Aorta (tissue), 5 donors: Measurements from ENCODE around the gene RITA1. TPM values are rescaled to one million over a fixed set of nuclear protein-coding genes. Genes with fewer than 3 reads are reported as not detected.
A peak's percentile ranks its signal among the peaks of the same experiment; 100 is the strongest.

Experiments
- ATAC-seq: fragments of 200-7000 bp; cut with Tn5 transposase; one replicate; pipeline ENCODE4 v1.9.1; 2022; ENCODE audit warnings: moderate library complexity; ENCODE audit not compliant: low FRiP score
- DNase-seq, 2 donors: peaks; one replicate each; pipeline ENCODE4 v3.0.0-alpha.2; 2020
- H3K27ac ChIP-seq, 2 donors: one replicate each; pipeline ENCODE4 v1.5.1; 2013; ENCODE audit warnings: low read length in 2 of 2, mild to moderate bottlenecking in 2 of 2, moderate library complexity in 2 of 2, control low read depth in 1 of 2, inconsistent platforms in 1 of 2, low read depth in 1 of 2
- H3K27me3 ChIP-seq, 2 donors: one replicate each; pipeline ENCODE4 v1.6.1; 2013; ENCODE audit warnings: control low read depth in 1 of 2, low read length in 1 of 2, mild to moderate bottlenecking in 1 of 2, moderate library complexity in 1 of 2; ENCODE audit not compliant: insufficient read depth in 2 of 2, control insufficient read depth in 1 of 2
- H3K36me3 ChIP-seq, 2 donors: one replicate each; pipeline ENCODE4 v1.6.1; 2013; ENCODE audit warnings: control low read depth in 1 of 2, low read length in 1 of 2, mild to moderate bottlenecking in 1 of 2; ENCODE audit not compliant: insufficient read depth in 2 of 2, control insufficient read depth in 1 of 2
- H3K4me1 ChIP-seq, 2 donors: one replicate each; pipeline ENCODE4 v1.6.1; 2013; ENCODE audit warnings: low read length in 2 of 2, control low read depth in 1 of 2, mild to moderate bottlenecking in 1 of 2, moderate library complexity in 1 of 2; ENCODE audit not compliant: insufficient read depth in 2 of 2, control insufficient read depth in 1 of 2
- H3K4me3 ChIP-seq, 2 donors: one replicate each; pipeline ENCODE4 v1.5.1; 2013; ENCODE audit warnings: low read length in 2 of 2, control low read depth in 1 of 2, mild to moderate bottlenecking in 1 of 2
- H3K9me3 ChIP-seq: one replicate; pipeline ENCODE4 v1.6.1; 2013; ENCODE audit warnings: mild to moderate bottlenecking, low read length; ENCODE audit not compliant: control insufficient read depth
- WGBS, 2 donors: extraction: QIAGEN DNeasy Blood & Tissue Kit; methylation state at CpG; one replicate each; pipeline ENCODE4 v1.1.7; 2013; 5-methylcytosine and 5-hydroxymethylcytosine counted together
- intact Hi-C, 2 donors: fragments of 100-400 bp; cut with DNase I; formaldehyde crosslinking; loops; one replicate each; pipeline versions ENCODE4 v1.14.2 to v1.15.0; 2022
- polyA plus RNA-seq, 2 donors: library from polyadenylated mRNA; stranded (reverse); fragments of 200-250 nt; gene quantifications; one replicate each; pipeline ENCODE4 v1.2.3, GENCODE V29; 2013
- total RNA-seq, 2 donors: library from RNA; stranded (reverse); fragmentation: NEBNext Ultra II Directional; extraction: Animal tissue kit (Norgen Biotek cat#: 25700); gene quantifications; one replicate each; pipeline ENCODE4 v1.2.1, GENCODE V29; 2021
- donor health status: healthy with polysubstance abuse.
- donor health status: Bipolar disorder and iron deficiency.
- donor health status: DM: no; HTN: no; CAD: no.
- donor health status: DM: no; HTN: no; CAD: no.
- donor health status: DM: yes; HTN: yes; CAD: no.

The RITA1 gene
- total and polyA plus RNA-seq, 4 donors: 6.1 to 11.5 (median 10.4) TPM

DNA sequence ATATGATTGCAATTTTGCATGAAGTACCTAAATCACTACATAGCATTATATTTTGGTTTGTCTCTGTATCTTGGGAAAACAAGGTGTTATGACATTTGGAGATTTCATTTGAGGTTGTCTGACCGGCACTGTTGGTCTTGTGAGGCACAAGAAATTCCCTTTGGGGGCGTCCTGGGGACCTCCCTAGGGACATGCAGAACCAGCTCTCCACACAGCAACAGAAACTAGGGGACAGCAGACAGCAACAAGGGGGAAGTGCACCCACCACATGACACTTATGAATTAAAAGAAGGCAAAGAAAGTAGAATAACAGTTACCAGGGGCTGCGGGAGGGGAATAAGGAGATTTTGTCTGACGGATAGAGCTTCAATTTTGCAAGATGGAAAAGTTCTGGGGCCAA lies 14.6 kb upstream of the RITA1 start:
- 94% methylated on average over 4 of the region's 4 CpGs for WGBS, 2 donors
- Histone ChIP-seq H3K9me3 (no peaks in the 10 kb centered on the region), H3K27ac (no peak overlapping the region), H3K4me3 (no peak overlapping the region), H3K4me1 (no peaks in the 10 kb centered on the region), H3K27me3 (no peaks in the 10 kb centered on the region), H3K36me3 (peaks cover 15 to 18% of the 10 kb centered on the region in 2 donors)
- intact Hi-C loops: no loop called here
- DNase-seq (no peak), ATAC-seq (no peak)

DNA sequence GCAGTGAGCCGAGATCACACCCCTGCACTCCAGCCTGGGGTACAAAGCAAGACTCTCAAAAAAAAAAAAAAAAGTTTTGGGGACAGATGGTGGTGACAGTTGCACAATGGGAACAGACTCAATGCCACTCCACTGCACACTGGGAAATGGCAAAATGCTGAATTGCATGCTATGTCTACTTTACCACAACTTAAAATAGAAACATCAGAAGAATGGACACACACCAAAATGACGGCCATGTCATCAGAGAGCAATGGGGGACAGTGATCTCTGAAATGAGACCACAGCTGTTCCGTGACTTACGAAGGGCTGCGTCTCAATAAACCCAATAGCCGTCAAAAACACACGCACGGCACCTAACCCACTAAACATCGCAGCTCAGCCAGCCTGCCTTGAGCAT lies 14.0 kb upstream of the RITA1 start:
- WGBS, 2 donors: 95% methylated on average over 9 of the region's 9 CpGs
- no peak for DNase-seq
- H3K4me1 ChIP-seq: no peaks in the 10 kb centered on the region
- no peak overlapping the region for H3K27ac ChIP-seq
- H3K4me3 ChIP-seq: no peak overlapping the region
- no peaks in the 10 kb centered on the region for H3K9me3 ChIP-seq
- intact Hi-C loops: no loop called here
- H3K27me3 ChIP-seq: no peaks in the 10 kb centered on the region
- no peak for ATAC-seq
- H3K36me3 ChIP-seq: peaks cover 15 to 19% of the 10 kb centered on the region in 2 donors

DNA sequence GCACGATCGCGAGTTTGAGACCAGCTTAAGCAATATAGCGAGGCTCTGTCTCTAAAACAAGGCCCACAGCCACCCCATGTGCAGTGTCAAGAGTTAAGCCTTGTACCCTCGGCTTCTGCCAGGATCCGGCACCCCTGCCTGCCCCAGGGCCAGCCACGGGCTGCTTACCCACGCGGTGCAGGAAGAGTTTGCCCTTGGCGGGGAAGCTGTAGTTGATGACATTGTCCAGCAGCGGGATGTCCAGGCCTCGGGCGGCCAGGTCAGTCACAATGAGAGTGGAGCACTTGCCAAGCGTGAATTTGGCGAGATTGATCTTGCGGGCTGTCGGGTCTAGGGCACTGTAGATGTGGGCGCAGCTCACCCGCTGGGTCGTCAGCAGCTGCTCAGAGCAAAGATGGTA lies 13.3 kb upstream of the RITA1 start:
- DNase-seq (no peak), ATAC-seq (no peak)
- 96% methylated on average over 20 of the region's 20 CpGs for WGBS, 2 donors
- H3K27ac ChIP-seq: no peak overlapping the region
- H3K27me3 ChIP-seq: no peaks in the 10 kb centered on the region
- intact Hi-C loops: no loop called here
- peaks cover 18 to 25% of the 10 kb centered on the region in 2 donors for H3K36me3 ChIP-seq
- no peaks in the 10 kb centered on the region for H3K9me3 ChIP-seq
- no peak overlapping the region for H3K4me3 ChIP-seq
- no peaks in the 10 kb centered on the region for H3K4me1 ChIP-seq

DNA sequence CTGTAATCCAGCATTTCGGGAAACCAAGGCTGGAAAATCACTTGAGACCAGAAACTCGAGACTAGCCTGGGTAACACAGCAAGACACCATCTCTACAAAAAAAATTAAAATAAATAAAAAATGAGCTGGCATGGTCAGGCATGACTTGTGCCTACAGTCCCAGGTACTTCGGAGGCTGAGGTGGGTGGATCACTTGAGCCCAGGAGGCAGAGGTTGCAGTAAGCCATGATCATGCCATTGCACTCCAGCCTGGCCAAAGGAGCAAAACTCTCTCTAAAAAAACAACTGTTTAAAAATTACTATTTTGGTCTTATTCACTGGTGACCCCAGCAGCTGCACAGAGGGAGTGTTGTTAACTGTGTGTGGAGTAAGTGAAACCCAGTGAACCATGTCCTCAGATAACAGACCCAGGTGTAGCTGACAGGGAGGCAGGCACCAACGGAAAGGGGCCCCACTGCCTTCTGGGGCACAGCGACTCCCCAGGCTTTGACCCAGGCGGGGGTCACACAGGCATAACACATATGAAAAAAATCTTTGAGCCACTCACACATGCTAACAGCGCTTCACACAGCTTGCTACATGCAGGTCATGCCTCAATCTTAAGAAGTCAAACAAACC lies 12.3 kb upstream of the RITA1 start:
- no peaks in the 10 kb centered on the region for H3K9me3 ChIP-seq
- ATAC-seq (no peak), DNase-seq (peak in 1 of 2 donors; percentile 34)
- H3K4me3 ChIP-seq: no peak overlapping the region
- no peak overlapping the region for H3K27ac ChIP-seq
- H3K36me3 ChIP-seq: peaks cover 24 to 28% of the 10 kb centered on the region in 2 donors
- WGBS, 2 donors: 88 to 90% methylated on average over 7 of the region's 7 CpGs
- intact Hi-C loops: no loop called here
- no peaks in the 10 kb centered on the region for H3K27me3 ChIP-seq
- no peaks in the 10 kb centered on the region for H3K4me1 ChIP-seq

DNA sequence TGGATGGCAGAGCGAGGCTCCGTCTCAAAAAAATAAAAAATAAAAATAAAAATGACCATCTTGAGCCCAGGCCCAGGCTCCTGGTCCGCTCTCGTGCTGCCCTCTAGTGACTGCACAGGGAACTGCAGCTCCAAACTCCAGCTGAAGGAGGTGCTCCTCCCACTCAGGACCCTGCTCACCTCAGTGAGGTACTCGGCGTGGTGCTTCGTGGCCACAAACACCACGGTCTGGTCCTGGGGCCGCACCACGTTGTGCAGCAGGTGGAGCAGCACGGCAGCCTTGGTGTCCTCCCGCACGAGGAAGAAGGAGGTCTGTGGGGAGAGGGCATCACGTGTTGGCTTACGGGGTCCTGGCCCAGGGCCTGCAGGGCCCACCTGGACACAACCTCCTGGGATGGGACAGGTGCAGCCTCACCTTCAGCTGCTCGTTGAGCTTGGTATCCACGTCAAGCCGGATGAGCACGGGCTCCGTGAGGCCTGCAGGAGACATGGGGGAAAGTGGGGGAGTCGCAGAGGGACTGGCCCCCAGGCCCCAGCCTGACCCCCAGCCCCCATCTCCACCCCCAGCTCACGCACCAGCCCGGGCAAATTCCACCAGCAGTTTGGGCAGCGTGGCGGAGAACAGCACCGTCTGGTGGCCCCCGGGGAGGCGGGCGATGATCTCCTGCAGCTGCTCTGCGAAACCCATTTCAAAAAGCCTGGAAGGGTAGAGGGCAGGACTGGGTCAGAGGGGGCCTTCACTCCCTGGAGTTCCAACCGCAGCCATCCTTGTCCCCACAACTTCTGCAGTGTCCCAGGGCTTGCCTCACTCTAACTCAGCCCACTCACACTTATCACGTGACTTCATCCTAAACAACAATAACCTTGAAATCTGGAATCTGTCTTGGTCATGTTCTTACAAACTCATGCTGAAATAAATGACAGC lies 10.8 kb upstream of the RITA1 start:
- Histone ChIP-seq H3K4me1 (no peaks in the 10 kb centered on the region), H3K36me3 (peaks cover 22 to 28% of the 10 kb centered on the region in 2 donors), H3K4me3 (no peak overlapping the region), H3K9me3 (no peaks in the 10 kb centered on the region), H3K27me3 (no peaks in the 10 kb centered on the region), H3K27ac (no peak overlapping the region)
- intact Hi-C loops: loop anchor here (1.0 to 5.0 kb wide), 2 partner anchors 126 to 127 kb away; no protein-coding TSS in a partner anchor
- 57 to 58% methylated on average over 32 of the region's 32 CpGs for WGBS, 2 donors
- ATAC-seq (peak; percentile 86), DNase-seq (peak; percentile 81 to 93)

DNA sequence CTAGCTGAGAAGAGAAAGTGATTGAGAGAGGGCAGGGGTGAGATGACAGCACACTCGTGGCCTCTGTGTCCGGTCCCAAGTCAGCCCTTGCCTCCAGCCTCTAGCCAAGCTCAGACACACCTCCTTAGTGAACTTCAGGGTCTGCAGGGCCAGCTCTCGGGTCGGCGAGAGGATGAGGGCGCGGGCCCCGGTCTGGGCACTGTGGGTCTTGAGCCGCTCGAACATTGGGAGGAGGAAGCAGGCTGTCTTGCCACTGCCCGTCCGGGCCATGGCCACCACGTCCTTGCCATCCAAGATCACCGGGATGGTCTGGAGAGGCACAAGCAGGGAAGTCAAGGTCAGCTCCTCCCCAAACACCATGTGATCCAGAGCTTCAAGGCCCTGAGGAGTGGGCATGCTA lies 6.5 kb upstream of the RITA1 start:
- no peak overlapping the region for H3K4me3 ChIP-seq
- peaks cover 9 to 20% of the 10 kb centered on the region in 2 donors for H3K36me3 ChIP-seq
- H3K9me3 ChIP-seq: no peaks in the 10 kb centered on the region
- H3K27ac ChIP-seq: no peak overlapping the region
- peaks cover 0 to under 1% of the 10 kb centered on the region in 2 donors for H3K4me1 ChIP-seq
- WGBS, 2 donors: 95% methylated on average over 14 of the region's 14 CpGs
- ATAC-seq: no peak
- intact Hi-C loops: loop anchor here in 1 of 2 donors (5.0 kb wide), 1 partner anchor 132 kb away; no protein-coding TSS in a partner anchor
- DNase-seq: peak in 1 of 2 donors; percentile 24
- no peaks in the 10 kb centered on the region for H3K27me3 ChIP-seq

DNA sequence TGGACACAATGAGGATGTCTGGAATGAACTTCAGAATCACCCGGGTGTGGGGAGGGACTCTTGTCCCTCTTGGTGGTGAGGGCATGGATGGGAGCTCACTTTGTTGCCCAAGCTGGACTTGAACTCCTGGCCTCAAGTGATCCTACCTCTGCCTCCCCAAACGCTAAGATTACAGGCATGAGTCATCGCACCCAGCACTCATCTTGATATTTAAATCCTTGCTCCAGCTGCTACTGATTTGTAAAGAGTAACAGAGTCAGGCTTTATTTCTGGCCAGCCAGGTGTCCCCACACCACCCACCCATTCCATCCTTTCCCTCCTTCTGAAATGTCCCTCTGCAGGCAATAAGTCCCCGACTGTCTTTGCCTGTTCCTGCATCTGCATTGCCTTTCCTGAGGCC lies 5.2 kb upstream of the RITA1 start:
- Histone ChIP-seq H3K4me3 (no peak overlapping the region), H3K36me3 (peaks cover 9 to 20% of the 10 kb centered on the region in 2 donors), H3K27me3 (no peaks in the 10 kb centered on the region), H3K9me3 (no peaks in the 10 kb centered on the region), H3K4me1 (peaks cover 0 to 2% of the 10 kb centered on the region in 2 donors), H3K27ac (no peak overlapping the region)
- WGBS, 2 donors: 72 to 74% methylated on average over 4 of the region's 4 CpGs
- intact Hi-C loops: no loop called here
- ATAC-seq (no peak), DNase-seq (no peak)

DNA sequence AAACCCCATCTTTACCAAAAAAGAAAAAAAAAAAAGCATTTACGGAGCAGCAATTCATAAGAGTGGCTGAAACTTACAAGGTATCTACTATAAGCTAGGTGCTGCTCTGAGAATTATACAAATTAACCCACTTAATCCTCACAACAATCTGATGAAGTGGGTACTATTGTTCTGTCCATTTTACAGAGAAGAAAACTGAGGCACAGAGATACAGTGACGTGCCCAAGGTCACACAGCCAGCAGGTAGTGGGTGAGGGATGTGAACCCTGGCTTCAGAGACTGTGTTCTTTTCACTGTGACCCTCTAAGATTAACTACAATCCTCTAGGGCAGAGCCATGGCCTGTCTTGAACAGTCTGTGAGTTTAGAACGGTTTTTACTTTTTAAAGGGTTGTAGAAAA lies 3.5 kb upstream of the RITA1 start:
- ATAC-seq (no peak), DNase-seq (no peak)
- H3K36me3 ChIP-seq: peaks cover 9 to 15% of the 10 kb centered on the region in 2 donors
- intact Hi-C loops: no loop called here
- no peak overlapping the region for H3K4me3 ChIP-seq
- peaks cover 2% of the 10 kb centered on the region in 2 donors for H3K4me1 ChIP-seq
- H3K27ac ChIP-seq: no peak overlapping the region
- WGBS, 2 donors: 86 to 87% methylated on average over 3 of the region's 3 CpGs
- no peaks in the 10 kb centered on the region for H3K27me3 ChIP-seq
- no peaks in the 10 kb centered on the region for H3K9me3 ChIP-seq
